Activated CD8-positive, alpha-beta T cell treated with anti-CD3 and anti-CD28 coated beads for 36 hours (primary cell): ENCODE data around the gene CLK1. TPM values are rescaled to one million over a fixed set of nuclear protein-coding genes. Genes with fewer than 3 reads are reported as not detected.
A peak's percentile ranks its signal among the peaks of the same experiment; 100 is the strongest.

ENCODE experiments used
- ATAC-seq: fragments of 200-7000 bp; cut with Tn5 transposase; one replicate; pipeline ENCODE4 v1.10.0; 2021; ENCODE audit warnings: mild to moderate bottlenecking, moderate library complexity
- CTCF ChIA-PET: fragments of 350-600 bp; sonication (Branson Sonifier 250); formaldehyde crosslinking; loops from one replicate; lab custom pipeline; 2021; ENCODE audit warnings: antibody characterized with exemption; lab: Charles Lee
- POLR2A ChIA-PET: fragments of 350-600 bp; sonication (Branson Sonifier 250); formaldehyde crosslinking; loops from one replicate; lab custom pipeline; 2021; ENCODE audit warnings: antibody characterized with exemption; lab: Charles Lee
- DNase-seq: peaks from one replicate; pipeline ENCODE4 v3.0.0-alpha.2; 2020
- H3K27ac Mint-ChIP-seq: one replicate; pipeline ENCODE4 v1.8.0; 2021; ENCODE audit warnings: mild to moderate bottlenecking, mixed read lengths
- H3K27me3 Mint-ChIP-seq: one replicate; pipeline ENCODE4 v1.8.0; 2021; ENCODE audit warnings: mixed read lengths
- H3K36me3 Mint-ChIP-seq: one replicate; pipeline ENCODE4 v1.8.0; 2021; ENCODE audit warnings: low read depth, mixed read lengths
- H3K4me1 Mint-ChIP-seq: one replicate; pipeline ENCODE4 v1.8.0; 2021; ENCODE audit warnings: low read depth, mixed read lengths
- H3K4me3 Mint-ChIP-seq: one replicate; pipeline ENCODE4 v1.8.0; 2021; ENCODE audit warnings: mild to moderate bottlenecking, moderate library complexity, mixed read lengths
- H3K9me3 Mint-ChIP-seq: one replicate; pipeline ENCODE4 v1.8.0; 2021; ENCODE audit warnings: mixed read lengths
- intact Hi-C: fragments of 100-400 bp; cut with micrococcal nuclease; formaldehyde crosslinking; loops from one replicate; pipeline ENCODE4 v1.10.0; 2022
- total RNA-seq, 2 experiments: library from RNA; stranded (reverse); gene quantifications; one replicate each; pipeline ENCODE4 v1.2.3, GENCODE V29; 2021
- TF ChIP-seq, protein P1 (sequence below): fragments of 200-600 bp; IDR thresholded peaks from one replicate; pipeline ENCODE4 v1.8.0; 2022; ENCODE audit warnings: antibody characterized with exemption, mild to moderate bottlenecking

Gene CLK1
- total RNA-seq, 2 experiments from 2014 or later: 121 to 122 TPM

DNA sequence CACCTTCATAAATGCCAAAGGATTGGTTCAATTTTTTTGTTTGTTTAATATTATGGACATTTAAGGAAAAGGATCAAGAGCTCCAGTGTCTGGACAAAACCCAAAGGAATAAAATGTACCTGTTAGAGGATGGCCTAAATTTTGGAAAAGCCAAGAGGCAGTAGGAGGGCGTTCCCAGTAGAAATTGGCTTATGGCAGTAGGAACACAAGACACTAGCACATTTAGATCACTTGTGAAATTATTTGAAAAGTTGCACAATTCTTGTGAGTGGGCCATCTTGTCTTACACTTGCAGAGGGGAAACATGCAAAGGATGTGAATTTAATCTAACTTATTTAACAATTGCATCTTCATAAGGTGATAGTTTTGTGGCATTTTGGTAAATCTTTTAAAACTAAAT, 49.5 kb downstream of the CLK1 start:
- no peaks in the 10 kb centered on the region for H3K27me3 Mint-ChIP-seq
- H3K4me1 Mint-ChIP-seq: peaks cover 56% of the 10 kb centered on the region
- H3K36me3 Mint-ChIP-seq: peaks cover 68% of the 10 kb centered on the region

DNA sequence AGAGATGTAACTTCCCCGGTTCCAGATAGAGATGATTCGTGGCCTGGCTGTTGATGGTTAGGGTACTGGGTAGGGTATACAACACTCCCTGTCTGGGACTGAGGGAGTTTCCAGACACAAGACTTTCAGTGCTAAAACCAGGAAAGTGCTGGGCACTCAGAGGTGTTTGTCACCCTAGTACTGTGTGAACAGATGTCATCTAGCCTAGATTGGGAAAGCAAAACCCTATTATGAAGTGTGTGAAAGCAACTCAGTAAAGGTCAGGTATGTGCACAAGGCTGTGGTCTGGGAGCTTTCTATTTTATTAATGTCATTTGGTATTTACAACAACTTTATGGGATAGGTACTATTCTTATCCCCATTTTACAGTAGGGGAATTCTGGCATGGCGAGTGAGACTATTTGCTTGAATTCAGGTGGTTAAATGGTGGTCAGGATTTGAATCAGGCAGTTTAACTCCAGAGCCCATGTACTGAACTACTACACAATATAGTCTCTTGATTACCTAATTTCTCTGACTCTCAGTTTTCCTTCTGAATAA, 50.1 kb downstream of the CLK1 start:
- Mint-ChIP-seq H3K4me1 (peaks cover 57% of the 10 kb centered on the region), H3K27me3 (no peaks in the 10 kb centered on the region), H3K4me3 (peak overlapping the region; percentile 99), H3K27ac (peak overlapping the region; percentile 93), H3K9me3 (no peaks in the 10 kb centered on the region), H3K36me3 (peaks cover 63% of the 10 kb centered on the region)
- ChIA-PET CTCF (interaction anchor here (1.4 to 4.9 kb wide), 3 partner anchors 13 to 102 kb away, joined by 7 to 23 read pairs (median 11); no protein-coding TSS in a partner anchor), POLR2A (interaction anchor here (0.7 to 8.3 kb wide), 14 partner anchors 10 to 317 kb away, joined by 3 to 67 read pairs (median 4); partner anchors contain the start of genes CFLAR and CLK1)
- TF ChIP-seq, protein P1, sequence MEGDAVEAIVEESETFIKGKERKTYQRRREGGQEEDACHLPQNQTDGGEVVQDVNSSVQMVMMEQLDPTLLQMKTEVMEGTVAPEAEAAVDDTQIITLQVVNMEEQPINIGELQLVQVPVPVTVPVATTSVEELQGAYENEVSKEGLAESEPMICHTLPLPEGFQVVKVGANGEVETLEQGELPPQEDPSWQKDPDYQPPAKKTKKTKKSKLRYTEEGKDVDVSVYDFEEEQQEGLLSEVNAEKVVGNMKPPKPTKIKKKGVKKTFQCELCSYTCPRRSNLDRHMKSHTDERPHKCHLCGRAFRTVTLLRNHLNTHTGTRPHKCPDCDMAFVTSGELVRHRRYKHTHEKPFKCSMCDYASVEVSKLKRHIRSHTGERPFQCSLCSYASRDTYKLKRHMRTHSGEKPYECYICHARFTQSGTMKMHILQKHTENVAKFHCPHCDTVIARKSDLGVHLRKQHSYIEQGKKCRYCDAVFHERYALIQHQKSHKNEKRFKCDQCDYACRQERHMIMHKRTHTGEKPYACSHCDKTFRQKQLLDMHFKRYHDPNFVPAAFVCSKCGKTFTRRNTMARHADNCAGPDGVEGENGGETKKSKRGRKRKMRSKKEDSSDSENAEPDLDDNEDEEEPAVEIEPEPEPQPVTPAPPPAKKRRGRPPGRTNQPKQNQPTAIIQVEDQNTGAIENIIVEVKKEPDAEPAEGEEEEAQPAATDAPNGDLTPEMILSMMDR: no peak
- intact Hi-C loops: loop anchor here (1.0 kb wide), 1 partner anchor 75 kb away; the partner anchor contains the start of genes NIF3L1 and PPIL3
- DNase-seq (peak; percentile 41), ATAC-seq (peak; percentile 18)

More for the DNA sequence above, 49.5 kb downstream of the CLK1 start:
- intact Hi-C loops: loop anchor here (1.0 kb wide), 1 partner anchor 74 kb away; the partner anchor contains the start of genes NIF3L1 and PPIL3
- H3K9me3 Mint-ChIP-seq: no peaks in the 10 kb centered on the region
- DNase-seq: no peak
- TF ChIP-seq, protein P1: no peak
- ChIA-PET POLR2A (interaction anchor here (0.7 to 8.3 kb wide), 13 partner anchors 10 to 304 kb away, joined by 3 to 67 read pairs (median 6); partner anchors contain the start of gene CLK1), CTCF (interaction anchor here (1.4 to 4.9 kb wide), 3 partner anchors 12 to 102 kb away, joined by 7 to 23 read pairs (median 11); no protein-coding TSS in a partner anchor)
- H3K4me3 Mint-ChIP-seq: peak overlapping the region; percentile 99
- ATAC-seq: no peak
- peak overlapping the region; percentile 93 for H3K27ac Mint-ChIP-seq

DNA sequence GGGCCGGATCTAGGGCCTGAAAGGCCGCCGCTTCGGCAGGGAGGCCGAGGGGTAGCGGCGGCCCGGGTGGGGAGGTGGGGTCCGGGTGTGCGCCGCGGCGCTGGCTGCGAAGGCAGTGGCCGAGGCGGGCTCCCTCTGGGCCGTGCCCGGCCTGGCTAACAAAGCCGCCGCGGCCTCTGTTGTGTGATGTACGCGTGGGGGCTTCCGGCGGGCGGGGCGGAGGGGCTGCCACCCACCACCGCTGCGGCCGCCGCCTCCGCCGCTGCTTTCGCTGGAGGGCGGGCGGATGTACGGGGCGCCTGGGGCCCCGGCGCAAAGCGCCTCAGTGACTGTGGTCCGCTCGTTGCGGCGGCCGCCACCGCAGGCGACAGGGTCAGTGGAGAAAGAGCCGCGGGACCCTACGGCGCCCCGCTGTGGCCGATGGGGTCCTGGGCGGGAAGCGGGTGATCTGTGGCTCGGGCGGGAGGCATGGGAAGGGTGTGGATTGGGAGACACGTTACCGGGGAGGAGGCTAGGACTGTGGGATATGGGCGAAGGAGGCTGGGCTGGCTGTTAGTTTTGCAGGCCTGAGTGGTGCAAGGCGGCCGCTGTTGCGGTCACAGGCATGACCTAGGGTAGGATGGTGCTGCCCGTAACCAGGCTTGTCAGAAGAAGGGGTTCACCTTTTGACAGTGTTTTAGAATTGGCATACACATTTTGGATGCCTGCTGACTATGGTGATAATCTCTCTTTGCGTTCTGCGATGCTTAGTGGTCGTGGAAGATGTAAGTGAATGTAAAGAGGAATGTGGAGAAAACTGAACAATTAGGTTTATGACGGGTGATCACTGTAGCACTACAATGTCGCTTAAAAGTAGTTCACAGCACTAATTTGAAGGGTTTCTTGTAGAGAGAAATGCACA, 52.1 kb downstream of the CLK1 start:
- Mint-ChIP-seq H3K4me1 (peaks cover 48% of the 10 kb centered on the region), H3K27me3 (no peaks in the 10 kb centered on the region), H3K4me3 (peak overlapping the region; percentile 99), H3K36me3 (peaks cover 46% of the 10 kb centered on the region), H3K9me3 (no peaks in the 10 kb centered on the region), H3K27ac (peak overlapping the region; percentile 97)
- intact Hi-C loops: loop anchor here (1.0 kb wide), 1 partner anchor 52 kb away; the partner anchor contains the start of gene CLK1
- ATAC-seq (peak; percentile 37), DNase-seq (peak; percentile 80)
- TF ChIP-seq, protein P1: peak; percentile 22
- ChIA-PET POLR2A (interaction anchor here (0.8 to 8.3 kb wide), 12 partner anchors 7 to 420 kb away, joined by 3 to 67 read pairs (median 4); partner anchors contain the start of gene CLK1), CTCF (interaction anchor here (4.9 kb wide), 1 partner anchor 100 kb away, joined by 23 read pairs; no protein-coding TSS in a partner anchor)

DNA sequence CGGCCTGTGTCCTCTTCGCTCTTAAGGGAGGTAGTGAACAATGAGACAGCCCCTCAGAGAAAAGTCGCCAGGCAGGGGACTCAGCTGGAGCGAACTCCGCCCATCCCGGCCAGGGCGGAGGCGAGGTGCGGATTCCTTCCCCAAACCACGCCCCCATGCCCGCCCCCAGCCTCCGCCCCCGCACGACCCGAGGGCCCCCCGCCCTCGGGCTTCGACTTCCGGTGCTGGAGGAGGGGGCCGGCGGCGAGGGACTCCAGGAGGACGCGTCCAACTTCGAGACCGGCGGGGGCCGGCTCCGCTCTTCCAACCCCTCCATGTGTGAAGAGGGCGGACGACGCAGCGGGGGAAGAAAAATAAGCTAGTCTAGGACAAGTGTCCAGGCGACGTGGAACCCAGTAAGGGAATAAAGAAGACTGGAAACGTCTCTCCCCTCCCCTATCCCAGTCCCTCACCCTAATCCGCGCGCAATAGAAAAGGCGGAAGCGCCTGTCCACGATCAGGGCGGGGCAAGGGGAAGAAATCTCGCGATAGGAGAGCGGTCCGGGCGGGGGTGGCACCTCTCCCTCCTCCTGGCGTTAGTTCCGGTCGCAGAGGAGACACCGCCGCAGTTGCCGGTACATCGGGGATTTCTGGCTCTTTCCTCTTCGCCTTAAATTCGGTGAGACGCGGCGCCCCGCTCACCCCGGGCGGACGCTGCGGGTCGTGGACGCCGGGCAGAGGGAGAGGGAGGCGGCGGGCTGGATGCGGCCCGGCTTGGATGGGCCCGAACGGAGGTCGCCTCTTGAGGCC, 52.9 kb downstream of the CLK1 start, which contains the start of gene BZW1:
BZW1 (plus strand) TSS at position 578 of the 789 bp plus-strand sequence. CDS start 1,308 bp downstream, outside the sequence.
- H3K4me1 Mint-ChIP-seq: peaks cover 42% of the 10 kb centered on the region
- H3K27ac Mint-ChIP-seq: peak within 1 kb of the TSS; percentile 99
- TF ChIP-seq, protein P1: no peak
- ChIA-PET CTCF (no interaction called here), POLR2A (interaction anchor here (0.8 to 2.3 kb wide), 11 partner anchors 8 to 421 kb away, joined by 3 to 14 read pairs (median 4); partner anchors contain the start of genes CLK1 and SGO2)
- H3K36me3 Mint-ChIP-seq: peaks cover 38% of the 10 kb centered on the region
- ATAC-seq (peak; percentile 88), DNase-seq (peak; percentile 97)
- intact Hi-C loops: loop anchor here (1.0 kb wide), 2 partner anchors 53 to 98 kb away; partner anchors contain the start of gene CLK1
- H3K9me3 Mint-ChIP-seq: no peaks in the 10 kb centered on the region
- H3K4me3 Mint-ChIP-seq: peak within 1 kb of the TSS; percentile 99
- no peaks in the 10 kb centered on the region for H3K27me3 Mint-ChIP-seq
